Natural killer cell (primary cell): Measurements from ENCODE around the gene ARAP1. TPM values are rescaled to one million over a fixed set of nuclear protein-coding genes. Genes with fewer than 3 reads are reported as not detected.
A peak's percentile ranks its signal among the peaks of the same experiment; 100 is the strongest.

ENCODE experiments used
- ATAC-seq, 3 donors: fragments of 150-1000 bp in 2 of 3; fragments of 200-7000 bp in 1 of 3; cut with Tn5 transposase; 1 replicate in 1 of 3; 2 replicates in 2 of 3; pipeline ENCODE4 v1.10.0; 2021; ENCODE audit warnings: mild to moderate bottlenecking in 2 of 3, moderate library complexity in 2 of 3
- DNase-seq, 2 donors: peaks; one replicate each; pipeline versions ENCODE4 v3.0.0 to v3.0.0-alpha.2; 2013 to 2021; ENCODE audit warnings: mixed read lengths in 1 of 2
- H3K27ac ChIP-seq: one replicate; pipeline ENCODE4 v1.5.1; 2013; ENCODE audit warnings: mild to moderate bottlenecking, low read length
- H3K27me3 ChIP-seq: one replicate; pipeline ENCODE4 v1.6.1; 2013; ENCODE audit warnings: low read length; ENCODE audit not compliant: control insufficient read depth, insufficient read depth
- H3K36me3 ChIP-seq: one replicate; pipeline ENCODE4 v1.6.1; 2013; ENCODE audit warnings: low read length; ENCODE audit not compliant: control insufficient read depth, insufficient read depth
- H3K4me1 ChIP-seq: one replicate; pipeline ENCODE4 v1.6.1; 2013; ENCODE audit warnings: low read length; ENCODE audit not compliant: control insufficient read depth, insufficient read depth
- H3K4me3 ChIP-seq: one replicate; pipeline ENCODE4 v1.5.1; 2013; ENCODE audit warnings: low read length
- H3K9me3 ChIP-seq: one replicate; pipeline ENCODE4 v1.6.1; 2013; ENCODE audit warnings: low read length; ENCODE audit not compliant: control insufficient read depth, insufficient read depth
- H3K27ac Mint-ChIP-seq, 2 donors: one replicate each; pipeline ENCODE4 v1.8.0; 2022; ENCODE audit warnings: mild to moderate bottlenecking in 2 of 2, mixed read lengths in 2 of 2, moderate library complexity in 1 of 2
- H3K27me3 Mint-ChIP-seq, 2 donors: one replicate each; pipeline ENCODE4 v1.8.0; 2022; ENCODE audit warnings: low read depth in 2 of 2, mixed read lengths in 2 of 2
- H3K36me3 Mint-ChIP-seq: one replicate; pipeline ENCODE4 v1.8.0; 2022; ENCODE audit warnings: mixed read lengths
- H3K4me1 Mint-ChIP-seq, 2 donors: one replicate each; pipeline ENCODE4 v1.8.0; 2022; ENCODE audit warnings: mixed read lengths in 2 of 2
- H3K4me3 Mint-ChIP-seq: one replicate; pipeline ENCODE4 v1.8.0; 2022; ENCODE audit warnings: mild to moderate bottlenecking, moderate library complexity, mixed read lengths
- H3K9me3 Mint-ChIP-seq, 2 donors: one replicate each; pipeline ENCODE4 v1.8.0; 2022; ENCODE audit warnings: mixed read lengths in 2 of 2
- CTCF ChIP-seq: fragments of 200-600 bp; IDR thresholded peaks from one replicate; pipeline ENCODE4 v1.8.0; 2022; ENCODE audit warnings: antibody characterized with exemption
- WGBS: methylation state at CpG from one replicate; pipeline ENCODE4 v1.1.7; 2013; ENCODE audit warnings: missing lambda C conversion rate; ENCODE audit not compliant: insufficient coverage; 5-methylcytosine and 5-hydroxymethylcytosine counted together
- intact Hi-C: fragments of 100-400 bp; cut with micrococcal nuclease; formaldehyde crosslinking; loops from one replicate; pipeline ENCODE4 v1.14.2; 2022
- total RNA-seq, 4 donors: library from RNA; stranded (reverse); fragments of 120-200 nt in 1 of 4; gene quantifications; one replicate each; pipeline versions ENCODE4 v1.2.3 to v1.2.4, GENCODE V29; 2013 to 2022

Gene ARAP1
- total RNA-seq, 3 donors from 2014 or later (not counting 1 experiment from before 2014, with no cell fraction given), result 293 to 327 (median 296) TPM

- Histone ChIP-seq H3K4me1 (peaks cover 19% of the 10 kb centered on the region), H3K9me3 (no peaks in the 10 kb centered on the region), H3K27me3 (no peaks in the 10 kb centered on the region), H3K27ac (no peak overlapping the region), H3K36me3 (peaks cover 81% of the 10 kb centered on the region), H3K4me3 (no peak overlapping the region)
- Mint-ChIP-seq H3K36me3 (peaks cover 12% of the 10 kb centered on the region), H3K27ac (peak overlapping the region; percentile 54 to 70), H3K4me1 (peaks cover 47 to 69% of the 10 kb centered on the region in 2 donors), H3K4me3 (no peak overlapping the region), H3K27me3 (no peaks in the 10 kb centered on the region), H3K9me3 (no peaks in the 10 kb centered on the region)
- 97% methylated on average over 20 of the region's 20 CpGs for WGBS
- no peak for TF ChIP-seq CTCF
- intact Hi-C loops, result no loop called here
- no peak for DNase-seq
- no peak for ATAC-seq
Observed at GRCh38 chr11:72709478-72710238, 42.5 kb downstream of the ARAP1 start.

- ATAC-seq, result no peak
- DNase-seq, result no peak
- WGBS, result over 99% methylated on average over 9 of the region's 9 CpGs
- Mint-ChIP-seq H3K4me3 (no peak overlapping the region), H3K9me3 (no peaks in the 10 kb centered on the region), H3K27ac (peak overlapping the region; percentile 46 to 86), H3K4me1 (peaks cover 33 to 51% of the 10 kb centered on the region in 2 donors), H3K27me3 (no peaks in the 10 kb centered on the region), H3K36me3 (peaks cover 12% of the 10 kb centered on the region)
- TF ChIP-seq CTCF, result no peak
- no peaks in the 10 kb centered on the region for H3K9me3 ChIP-seq
- H3K4me1 ChIP-seq, result no peaks in the 10 kb centered on the region
- no peak overlapping the region for H3K27ac ChIP-seq
- no peaks in the 10 kb centered on the region for H3K27me3 ChIP-seq
- intact Hi-C loops, result no loop called here
- H3K4me3 ChIP-seq, result no peak overlapping the region
- H3K36me3 ChIP-seq, result peaks cover 92% of the 10 kb centered on the region
Observed at GRCh38 chr11:72707032-72707431, 45.2 kb downstream of the ARAP1 start.

GRCh38 chr11:72706579-72706978, 45.6 kb downstream of the ARAP1 start:
- H3K27ac ChIP-seq, result no peak overlapping the region
- ATAC-seq (no peak), DNase-seq (no peak)
- Mint-ChIP-seq H3K9me3 (no peaks in the 10 kb centered on the region), H3K36me3 (peaks cover 12% of the 10 kb centered on the region), H3K27me3 (no peaks in the 10 kb centered on the region), H3K27ac (peak overlapping the region; percentile 46 to 86), H3K4me1 (peaks cover 33 to 51% of the 10 kb centered on the region in 2 donors), H3K4me3 (no peak overlapping the region)
- H3K36me3 ChIP-seq, result peaks cover 92% of the 10 kb centered on the region
- WGBS, result 94% methylated on average over 5 of the region's 5 CpGs
- no peak overlapping the region for H3K4me3 ChIP-seq
- no peaks in the 10 kb centered on the region for H3K9me3 ChIP-seq
- no peak for TF ChIP-seq CTCF
- intact Hi-C loops, result no loop called here
- H3K27me3 ChIP-seq, result no peaks in the 10 kb centered on the region
- H3K4me1 ChIP-seq, result no peaks in the 10 kb centered on the region
